ENCODE measurements around the gene TNFSF13. TPM values are rescaled to one million over a fixed set of nuclear protein-coding genes. Genes with fewer than 3 reads are reported as not detected.

TNFSF13 gene
- total RNA-seq (10 to 100 TPM in 8 of 9 donors, under 1 TPM in 1; 1.00 to 75.2 (median 43.7) TPM), polyA plus RNA-seq (10 to 100 TPM; 19.4 to 39.1 (median 25.2) TPM)
- long read RNA-seq, donor 1, result 0 reads
- long read RNA-seq, donor 2, partial matches to known transcripts, result 0 of 1 reads
- long read RNA-seq, donor 2, other reads (novel, unspliced or antisense), result 0 of 1 reads
- long read RNA-seq, donor 3, partial matches to known transcripts, result 0 of 1 reads
- long read RNA-seq, donor 3, other reads (novel, unspliced or antisense), result 0 of 1 reads
- long read RNA-seq, donor 4, transcript TNFSF13-201 (6 exons, 1,971 nt), result major isoform, 17 of 25 reads
- long read RNA-seq, donor 4, partial matches to known transcripts, result 1 of 25 reads
- long read RNA-seq, donor 4, other reads (novel, unspliced or antisense), result 5 of 25 reads
- long read RNA-seq, donor 5, transcript TNFSF13-201 (6 exons, 1,971 nt), result major isoform, 37 of 63 reads
- long read RNA-seq, donor 5, partial matches to known transcripts, result 3 of 63 reads
- long read RNA-seq, donor 5, other reads (novel, unspliced or antisense), result 16 of 63 reads
- long read RNA-seq, donor 6, transcript TNFSF13-201 (6 exons, 1,971 nt), result major isoform, 16 of 29 reads
- long read RNA-seq, donor 6, partial matches to known transcripts, result 2 of 29 reads
- long read RNA-seq, donor 6, other reads (novel, unspliced or antisense), result 4 of 29 reads
- long read RNA-seq, donor 7, result 0 reads
- long read RNA-seq, donor 8, result 0 reads
- long read RNA-seq, donor 9, result 0 reads
- long read RNA-seq, donor 10, result 0 reads

DNA sequence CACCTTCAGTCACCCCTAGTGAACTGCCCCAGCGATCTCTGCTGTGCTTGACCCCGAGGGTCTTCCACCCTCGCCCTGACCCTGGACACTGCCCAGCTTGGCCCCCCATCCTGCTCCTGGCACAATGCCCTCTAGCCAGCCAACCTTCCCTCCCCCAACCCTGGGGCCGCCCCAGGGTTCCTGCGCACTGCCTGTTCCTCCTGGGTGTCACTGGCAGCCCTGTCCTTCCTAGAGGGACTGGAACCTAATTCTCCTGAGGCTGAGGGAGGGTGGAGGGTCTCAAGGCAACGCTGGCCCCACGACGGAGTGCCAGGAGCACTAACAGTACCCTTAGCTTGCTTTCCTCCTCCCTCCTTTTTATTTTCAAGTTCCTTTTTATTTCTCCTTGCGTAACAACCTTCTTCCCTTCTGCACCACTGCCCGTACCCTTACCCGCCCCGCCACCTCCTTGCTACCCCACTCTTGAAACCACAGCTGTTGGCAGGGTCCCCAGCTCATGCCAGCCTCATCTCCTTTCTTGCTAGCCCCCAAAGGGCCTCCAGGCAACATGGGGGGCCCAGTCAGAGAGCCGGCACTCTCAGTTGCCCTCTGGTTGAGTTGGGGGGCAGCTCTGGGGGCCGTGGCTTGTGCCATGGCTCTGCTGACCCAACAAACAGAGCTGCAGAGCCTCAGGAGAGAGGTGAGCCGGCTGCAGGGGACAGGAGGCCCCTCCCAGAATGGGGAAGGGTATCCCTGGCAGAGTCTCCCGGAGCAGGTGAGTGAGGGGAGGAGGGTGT is at the start of gene TNFSF13:
TNFSF13 (plus strand) TSS at position 207 of the 776 bp plus-strand sequence; CDS start at position 497, 290 bp downstream.
- no peak for TF ChIP-seq POLR2A (IDR thresholded peaks at IDR 0.05)
- TF ChIP-seq, protein P1, sequence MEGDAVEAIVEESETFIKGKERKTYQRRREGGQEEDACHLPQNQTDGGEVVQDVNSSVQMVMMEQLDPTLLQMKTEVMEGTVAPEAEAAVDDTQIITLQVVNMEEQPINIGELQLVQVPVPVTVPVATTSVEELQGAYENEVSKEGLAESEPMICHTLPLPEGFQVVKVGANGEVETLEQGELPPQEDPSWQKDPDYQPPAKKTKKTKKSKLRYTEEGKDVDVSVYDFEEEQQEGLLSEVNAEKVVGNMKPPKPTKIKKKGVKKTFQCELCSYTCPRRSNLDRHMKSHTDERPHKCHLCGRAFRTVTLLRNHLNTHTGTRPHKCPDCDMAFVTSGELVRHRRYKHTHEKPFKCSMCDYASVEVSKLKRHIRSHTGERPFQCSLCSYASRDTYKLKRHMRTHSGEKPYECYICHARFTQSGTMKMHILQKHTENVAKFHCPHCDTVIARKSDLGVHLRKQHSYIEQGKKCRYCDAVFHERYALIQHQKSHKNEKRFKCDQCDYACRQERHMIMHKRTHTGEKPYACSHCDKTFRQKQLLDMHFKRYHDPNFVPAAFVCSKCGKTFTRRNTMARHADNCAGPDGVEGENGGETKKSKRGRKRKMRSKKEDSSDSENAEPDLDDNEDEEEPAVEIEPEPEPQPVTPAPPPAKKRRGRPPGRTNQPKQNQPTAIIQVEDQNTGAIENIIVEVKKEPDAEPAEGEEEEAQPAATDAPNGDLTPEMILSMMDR (IDR thresholded peaks at IDR 0.05), result no peak
- 26 to 34% (median 28%) methylated on average over 14 to 16 of the region's 16 CpGs for WGBS, 4 donors
- peak; percentile 59 to 74 (median 68) for DNase-seq
- intact Hi-C loops (cut with DNase I), result loop anchor here in 1 of 2 donors (10.0 kb wide), 1 partner anchor 204 kb away; the partner anchor contains the start of genes KCTD11 and TMEM95
- H3K4me1 ChIP-seq (replicated peaks in 1 of 2), result peaks cover 35 to 54% of the 10 kb centered on the region in 2 donors
- no peaks in the 10 kb centered on the region for H3K36me3 ChIP-seq (replicated peaks in 1 of 2)
- peak within 1 kb of the TSS; percentile 83 to 97 (median 92) for H3K27ac ChIP-seq
- peak within 1 kb of the TSS in 3 of 4 donors; percentile 2 to 69 (median 64) for H3K4me3 ChIP-seq
- no peaks in the 10 kb centered on the region for H3K27me3 ChIP-seq
- H3K9me3 ChIP-seq (replicated peaks in 1 of 3), result no peaks in the 10 kb centered on the region

GRCh38 chr17:7508846-7509245 is 49.7 kb upstream of the TNFSF13 start:
- intact Hi-C loops (cut with DNase I), result no loop called here
- no peak for DNase-seq
- no peaks in the 10 kb centered on the region for H3K4me1 ChIP-seq (replicated peaks in 1 of 2)
- 81 to 96% (median 93%) methylated on average over 6 to 9 of the region's 9 CpGs for WGBS, 4 donors
- H3K27me3 ChIP-seq, result no peaks in the 10 kb centered on the region
- TF ChIP-seq, protein P1 (IDR thresholded peaks at IDR 0.05), result no peak
- no peak for TF ChIP-seq POLR2A (IDR thresholded peaks at IDR 0.05)
- H3K27ac ChIP-seq, result no peak overlapping the region
- peaks cover 0 to 99% of the 10 kb centered on the region in 2 donors for H3K36me3 ChIP-seq (replicated peaks in 1 of 2)
- no peaks in the 10 kb centered on the region for H3K9me3 ChIP-seq (replicated peaks in 1 of 3)
- H3K4me3 ChIP-seq, result no peak overlapping the region

GRCh38 chr17:7509937-7510336 is 48.6 kb upstream of the TNFSF13 start:
- DNase-seq, result no peak
- intact Hi-C loops (cut with DNase I), result loop anchor here in 1 of 2 donors (2.0 kb wide), 1 partner anchor 51 kb away; the partner anchor contains the start of gene SENP3
- 74 to 81% (median 77%) methylated on average over 5 of the region's 5 CpGs for WGBS, 4 donors
- H3K27me3 ChIP-seq, result no peaks in the 10 kb centered on the region
- no peak overlapping the region for H3K4me3 ChIP-seq
- H3K4me1 ChIP-seq (replicated peaks in 1 of 2), result no peaks in the 10 kb centered on the region
- peaks cover 0 to 94% of the 10 kb centered on the region in 2 donors for H3K36me3 ChIP-seq (replicated peaks in 1 of 2)
- H3K9me3 ChIP-seq (replicated peaks in 1 of 3), result no peaks in the 10 kb centered on the region
- TF ChIP-seq POLR2A (IDR thresholded peaks at IDR 0.05), result no peak
- TF ChIP-seq, protein P1 (IDR thresholded peaks at IDR 0.05), result no peak
- H3K27ac ChIP-seq, result no peak overlapping the region
